HepG2 (cell line): ENCODE data around the gene MYO7A. TPM values are rescaled to one million over a fixed set of nuclear protein-coding genes. Genes with fewer than 3 reads are reported as not detected.

Experiments
- ATAC-seq: fragments of 200-7000 bp; cut with Tn5 transposase; 3 replicates; pipeline ENCODE4 v1.9.1; 2020; ENCODE audit warnings: mild to moderate bottlenecking, moderate library complexity
- BruUV-seq: library from RNA; stranded (reverse); fragments of 400-500 nt; replicated peaks from 2 replicates; lab custom pipeline; 2021; lab: Mats Ljungman, UMichigan
- CTCF ChIA-PET: fragments of 300-600 bp; formaldehyde crosslinking; extraction: SDS; loops from one replicate; lab custom pipeline; 2021; ENCODE audit warnings: low total read pairs, inconsistent platforms, low intra/inter-chr PET ratio; lab: Yijun Ruan, JAX
- POLR2A ChIA-PET: fragments of 350-600 bp; sonication (Branson Sonifier 250); formaldehyde crosslinking; loops from one replicate; lab custom pipeline; 2020; ENCODE audit warnings: antibody characterized with exemption, inconsistent platforms; lab: Yijun Ruan, JAX
- DNase-seq: peaks from one replicate; pipeline ENCODE4 v3.0.0-alpha.2; 2015; ENCODE audit warnings: low spot score
- FAIRE-seq: peaks from 3 replicates; lab custom pipeline; 2011; peaks lifted over from hg19 to GRCh38; lab: Jason Lieb, UNC
- H2AFZ ChIP-seq: one replicate; pipeline ENCODE4 v1.6.1; 2011; ENCODE audit warnings: low read length, inconsistent platforms
- H3K27ac ChIP-seq: fragments of 300-600 bp; 3 replicates; pipeline ENCODE4 v1.8.0; 2011; ENCODE audit warnings: mixed run types, mild to moderate bottlenecking, mixed read lengths, low read length, inconsistent platforms; ENCODE audit not compliant: insufficient read depth; ENCODE audit errors: extremely low read length
- H3K27me3 ChIP-seq, 2 experiments: fragments of 200-600 bp in 1 of 2; 2 replicates in 1 of 2; 3 replicates in 1 of 2; pipeline versions ENCODE4 v1.6.0 to v1.8.0; 2011; ENCODE audit warnings: low read length in 2 of 2, mild to moderate bottlenecking in 2 of 2, moderate library complexity in 2 of 2, inconsistent platforms in 1 of 2; ENCODE audit not compliant: insufficient read depth in 2 of 2, control insufficient read depth in 1 of 2
- H3K36me3 ChIP-seq, 2 experiments: fragments of 200-600 bp in 1 of 2; replicated peaks in 1 of 2; 2 replicates in 1 of 2; 3 replicates in 1 of 2; pipeline versions ENCODE4 v1.5.1 to v1.8.0; 2011; ENCODE audit warnings: low read length in 2 of 2, inconsistent platforms in 1 of 2; ENCODE audit not compliant: insufficient read depth in 2 of 2, control insufficient read depth in 1 of 2
- H3K4me1 ChIP-seq: 2 replicates; pipeline ENCODE4 v1.5.1; 2012; ENCODE audit warnings: low read length, inconsistent platforms; ENCODE audit not compliant: insufficient read depth
- H3K4me2 ChIP-seq: 2 replicates; pipeline ENCODE4 v1.6.0; 2011; ENCODE audit warnings: low read depth, low read length, inconsistent platforms
- H3K4me3 ChIP-seq, 3 experiments: fragments of 200-600 bp in 1 of 3; sonication (generic), shearing (Covaris generic) in 1 of 3; replicated peaks in 1 of 3; 2 replicates each; pipeline ENCODE4 v1.5.1; 2011 to 2016; ENCODE audit warnings: low read length in 3 of 3, inconsistent platforms in 2 of 3, low read depth in 2 of 3, mild to moderate bottlenecking in 2 of 3, control low read depth in 1 of 3, mixed read lengths in 1 of 3; ENCODE audit not compliant: insufficient read depth in 1 of 3
- H3K79me2 ChIP-seq: one replicate; pipeline ENCODE4 v1.6.1; 2011; ENCODE audit warnings: low read length, inconsistent platforms; ENCODE audit not compliant: insufficient read depth
- H3K9ac ChIP-seq: 2 replicates; pipeline ENCODE4 v1.6.0; 2011; ENCODE audit warnings: mild to moderate bottlenecking, low read depth, low read length, inconsistent platforms; ENCODE audit not compliant: insufficient read depth
- H3K9me3 ChIP-seq: 2 replicates; pipeline ENCODE4 v1.5.1; 2012; ENCODE audit warnings: mild to moderate bottlenecking, low read length
- H4K20me1 ChIP-seq: 2 replicates; pipeline ENCODE4 v1.6.0; 2011; ENCODE audit warnings: inconsistent platforms, mild to moderate bottlenecking, low read length, moderate library complexity; ENCODE audit not compliant: insufficient read depth
- ATRX ChIP-seq: sonication (generic); formaldehyde crosslinking; IDR thresholded peaks from 2 replicates; pipeline ENCODE4 v1.4.0; 2020; ENCODE audit warnings: missing genetic modification reagents, borderline replicate concordance
- FLYWCH1 ChIP-seq: sonication (generic); formaldehyde crosslinking; IDR thresholded peaks from 2 replicates; pipeline ENCODE4 v1.8.1; 2023; ENCODE audit warnings: mild to moderate bottlenecking, missing genetic modification reagents
- HNF4G ChIP-seq, 2 experiments: sonication (generic) in 1 of 2; formaldehyde crosslinking in 1 of 2; IDR thresholded peaks; 2 replicates each; pipeline versions ENCODE4 v1.4.0 to v1.6.1; 2011 to 2020; ENCODE audit warnings: borderline replicate concordance in 2 of 2, low read depth in 2 of 2, mild to moderate bottlenecking in 2 of 2, low read length in 1 of 2, missing genetic modification reagents in 1 of 2, moderate library complexity in 1 of 2
- MED13 ChIP-seq: sonication (generic); formaldehyde crosslinking; IDR thresholded peaks from 2 replicates; pipeline ENCODE4 v1.5.0; 2020; ENCODE audit warnings: missing genetic modification reagents
- POLR2AphosphoS5 ChIP-seq: IDR thresholded peaks from 2 replicates; pipeline ENCODE4 v1.6.1; 2012; ENCODE audit warnings: low read depth, low read length
- SAFB2 ChIP-seq: sonication (generic); formaldehyde crosslinking; IDR thresholded peaks from 2 replicates; pipeline ENCODE4 v1.5.1; 2020; ENCODE audit warnings: missing genetic modification reagents, low read depth, mild to moderate bottlenecking, borderline replicate concordance
- SP1 ChIP-seq, 2 experiments: fragments of 450-650 bp in 1 of 2; sonication (generic) in 1 of 2; formaldehyde crosslinking in 1 of 2; IDR thresholded peaks; 2 replicates each; pipeline versions ENCODE4 v1.4.0 to v1.6.1; 2016 to 2020; ENCODE audit warnings: missing genetic modification reagents in 1 of 2
- ZNF207 ChIP-seq: fragments of 450-650 bp; IDR thresholded peaks from 2 replicates; pipeline ENCODE4 v1.6.1; 2016; ENCODE audit warnings: antibody characterized with exemption, borderline replicate concordance
- ZNF256 ChIP-seq: sonication (generic); formaldehyde crosslinking; conservative IDR thresholded peaks from 2 replicates; pipeline ENCODE4 v1.4.0; 2020; ENCODE audit warnings: missing genetic modification reagents
- ZNF280D ChIP-seq: sonication (generic); formaldehyde crosslinking; IDR thresholded peaks from 2 replicates; pipeline ENCODE4 v1.5.1; 2020; ENCODE audit warnings: mild to moderate bottlenecking, missing genetic modification reagents
- ZNF383 ChIP-seq: sonication (generic); formaldehyde crosslinking; IDR thresholded peaks from 2 replicates; pipeline ENCODE4 v1.4.0; 2020; ENCODE audit warnings: missing genetic modification reagents, mild to moderate bottlenecking, borderline replicate concordance
- ZNF605 ChIP-seq: sonication (generic); formaldehyde crosslinking; IDR thresholded peaks from 2 replicates; pipeline ENCODE4 v1.8.0; 2022; ENCODE audit warnings: mild to moderate bottlenecking, missing genetic modification reagents
- ZNF678 ChIP-seq: sonication (generic); formaldehyde crosslinking; IDR thresholded peaks from 2 replicates; pipeline ENCODE4 v1.4.0; 2020; ENCODE audit warnings: mild to moderate bottlenecking, missing genetic modification reagents
- ZNF777 ChIP-seq: sonication (generic); formaldehyde crosslinking; IDR thresholded peaks from 2 replicates; pipeline ENCODE4 v1.4.0; 2020; ENCODE audit warnings: missing genetic modification reagents
- WGBS: methylation state at CpG from one replicate; pipeline ENCODE4 v1.1.6; 2017; ENCODE audit warnings: low lambda C conversion rate; 5-methylcytosine and 5-hydroxymethylcytosine counted together
- in situ Hi-C: cut with HindIII; loops from 2 replicates; pipeline ENCODE4 v1.10.0; 2017; ENCODE audit warnings: low pct_unique_long_range_greater_than_20kb; ENCODE audit not compliant: extremely low pct_ligation_motif_present
- intact Hi-C: fragments of 100-400 bp; cut with micrococcal nuclease; formaldehyde crosslinking; loops from one replicate; pipeline ENCODE4 v1.10.0; 2022; ENCODE audit not compliant: unreplicated experiment
- polyA plus RNA-seq, 8 experiments: library from polyadenylated mRNA; depleted of rRNA in 3 of 8; stranded (reverse) in 7 of 8; unstranded in 1 of 8; fragments of >200 nt; fragmentation: Illumina TruSeq in 4 of 8; extraction: Trizol in 4 of 8; gene quantifications; 2 replicates each; pipeline versions ENCODE4 v1.2.1 to v1.2.3, GENCODE V29; 2011 to 2016; ENCODE audit warnings: low read depth in 4 of 8, missing spikeins in 1 of 8, mixed read lengths in 1 of 8; ENCODE audit not compliant: insufficient read depth in 1 of 8
- total RNA-seq, 5 experiments: library from RNA; depleted of rRNA; stranded (reverse); fragments of >200 nt; fragmentation: Illumina TruSeq; extraction: Trizol; gene quantifications; 2 replicates each; pipeline ENCODE4 v1.2.3, GENCODE V29; 2016; ENCODE audit warnings: low read depth in 1 of 5
- TF ChIP-seq, protein P1 (sequence below): sonication (generic); formaldehyde crosslinking; IDR thresholded peaks from 2 replicates; pipeline ENCODE4 v1.8.1; 2022; ENCODE audit warnings: low read depth, mild to moderate bottlenecking, missing genetic modification reagents
- TF ChIP-seq, protein P2 (sequence below): sonication (generic); formaldehyde crosslinking; IDR thresholded peaks from 2 replicates; pipeline ENCODE4 v1.5.0; 2020; ENCODE audit warnings: missing genetic modification reagents

MYO7A gene
- total and polyA plus RNA-seq, 2 of the 13 experiments (the other 11 are each of a cell fraction or from before 2014, with no cell fraction given): 7.5 to 10.0 TPM

DNA sequence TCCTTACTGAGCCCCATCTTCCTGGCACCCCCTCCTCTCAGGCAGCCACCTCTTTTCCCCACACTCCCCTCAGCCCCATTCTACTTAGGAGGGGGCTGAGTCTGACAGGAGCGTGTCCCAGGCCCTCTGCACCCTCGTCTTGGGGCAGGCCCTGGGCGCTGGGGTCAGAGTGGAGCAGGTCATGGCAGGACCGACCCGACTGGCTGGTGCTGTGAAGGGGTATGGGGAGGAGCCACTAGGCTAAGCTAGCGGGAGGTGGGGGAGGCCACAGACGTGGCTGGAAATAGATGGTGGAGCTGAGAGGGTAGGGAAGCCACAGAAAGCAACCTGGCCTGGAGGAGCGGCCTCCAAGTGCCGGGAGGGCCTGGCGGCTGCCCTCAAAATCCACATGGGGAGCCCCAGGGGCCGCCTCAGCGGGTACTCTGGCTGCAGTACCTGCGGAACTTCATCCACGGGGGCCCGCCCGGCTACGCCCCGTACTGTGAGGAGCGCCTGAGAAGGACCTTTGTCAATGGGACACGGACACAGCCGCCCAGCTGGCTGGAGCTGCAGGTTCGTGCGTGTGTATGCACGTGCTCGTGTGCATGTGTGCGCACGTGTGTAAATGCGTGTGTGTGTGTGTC, 61.7 kb downstream of the MYO7A start:
- H4K20me1 ChIP-seq: no peaks in the 10 kb centered on the region
- intact Hi-C loops: loop anchor here (2.0 to 10.0 kb wide), 2 partner anchors 17 to 185 kb away; no protein-coding TSS in a partner anchor
- H3K27ac ChIP-seq: no peak overlapping the region
- H3K9me3 ChIP-seq: 0 out of 2 replicates have a peak, but pooled peaks cover 4% of the 10 kb centered on the region
- no peaks in the 10 kb centered on the region for H3K36me3 ChIP-seq
- FAIRE-seq (no peak), DNase-seq (no peak), ATAC-seq (no peak)
- H3K4me2 ChIP-seq: no peak overlapping the region
- no TSS peak for BruUV-seq
- no peak overlapping the region for H2AFZ ChIP-seq
- H3K9ac ChIP-seq: no peak overlapping the region
- CTCF ChIA-PET: interaction anchor here (3.7 kb wide), 1 partner anchor 62 kb away, joined by 150 read pairs; the partner anchor contains the start of gene MYO7A
- 87% methylated on average over 8 of the region's 28 CpGs for WGBS
- in situ Hi-C loops: loop anchor here (5.0 kb wide), 1 partner anchor 62 kb away; the partner anchor contains the start of gene MYO7A
- H3K4me1 ChIP-seq: no peaks in the 10 kb centered on the region
- H3K4me3 ChIP-seq: no peak overlapping the region
- H3K27me3 ChIP-seq: no peaks in the 10 kb centered on the region
- POLR2A ChIA-PET: no interaction called here
- H3K79me2 ChIP-seq: no peaks in the 10 kb centered on the region
- TF ChIP-seq SAFB2 (CRISPR knock-in tag): no peak
- no peak for TF ChIP-seq POLR2AphosphoS5
- no peak for TF ChIP-seq ZNF777 (CRISPR knock-in tag)
- TF ChIP-seq FLYWCH1 (CRISPR knock-in tag): no peak
- TF ChIP-seq ZNF280D (CRISPR knock-in tag): no peak
- TF ChIP-seq SP1 (IDR thresholded peaks at IDR 0.05): no peak
- no peak for TF ChIP-seq SP1 (CRISPR knock-in tag; IDR thresholded peaks at IDR 0.05)
- no peak for TF ChIP-seq ZNF207
- no peak for TF ChIP-seq ZNF383 (CRISPR knock-in tag)
- TF ChIP-seq ZNF605: no peak
- no peak for TF ChIP-seq ZNF256 (CRISPR knock-in tag)
- TF ChIP-seq, protein P1, sequence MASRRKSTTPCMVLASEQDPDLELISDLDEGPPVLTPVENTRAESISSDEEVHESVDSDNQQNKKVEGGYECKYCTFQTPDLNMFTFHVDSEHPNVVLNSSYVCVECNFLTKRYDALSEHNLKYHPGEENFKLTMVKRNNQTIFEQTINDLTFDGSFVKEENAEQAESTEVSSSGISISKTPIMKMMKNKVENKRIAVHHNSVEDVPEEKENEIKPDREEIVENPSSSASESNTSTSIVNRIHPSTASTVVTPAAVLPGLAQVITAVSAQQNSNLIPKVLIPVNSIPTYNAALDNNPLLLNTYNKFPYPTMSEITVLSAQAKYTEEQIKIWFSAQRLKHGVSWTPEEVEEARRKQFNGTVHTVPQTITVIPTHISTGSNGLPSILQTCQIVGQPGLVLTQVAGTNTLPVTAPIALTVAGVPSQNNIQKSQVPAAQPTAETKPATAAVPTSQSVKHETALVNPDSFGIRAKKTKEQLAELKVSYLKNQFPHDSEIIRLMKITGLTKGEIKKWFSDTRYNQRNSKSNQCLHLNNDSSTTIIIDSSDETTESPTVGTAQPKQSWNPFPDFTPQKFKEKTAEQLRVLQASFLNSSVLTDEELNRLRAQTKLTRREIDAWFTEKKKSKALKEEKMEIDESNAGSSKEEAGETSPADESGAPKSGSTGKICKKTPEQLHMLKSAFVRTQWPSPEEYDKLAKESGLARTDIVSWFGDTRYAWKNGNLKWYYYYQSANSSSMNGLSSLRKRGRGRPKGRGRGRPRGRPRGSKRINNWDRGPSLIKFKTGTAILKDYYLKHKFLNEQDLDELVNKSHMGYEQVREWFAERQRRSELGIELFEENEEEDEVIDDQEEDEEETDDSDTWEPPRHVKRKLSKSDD (CRISPR knock-in tag): no peak
- TF ChIP-seq ATRX (CRISPR knock-in tag): no peak
- no peak for TF ChIP-seq HNF4G (IDR thresholded peaks at IDR 0.05; ENCODE audit: borderline replicate concordance, low read depth, low read length)
- TF ChIP-seq HNF4G (CRISPR knock-in tag; IDR thresholded peaks at IDR 0.05; ENCODE audit: borderline replicate concordance, low read depth): no peak
- TF ChIP-seq MED13 (CRISPR knock-in tag): no peak
- TF ChIP-seq, protein P2, sequence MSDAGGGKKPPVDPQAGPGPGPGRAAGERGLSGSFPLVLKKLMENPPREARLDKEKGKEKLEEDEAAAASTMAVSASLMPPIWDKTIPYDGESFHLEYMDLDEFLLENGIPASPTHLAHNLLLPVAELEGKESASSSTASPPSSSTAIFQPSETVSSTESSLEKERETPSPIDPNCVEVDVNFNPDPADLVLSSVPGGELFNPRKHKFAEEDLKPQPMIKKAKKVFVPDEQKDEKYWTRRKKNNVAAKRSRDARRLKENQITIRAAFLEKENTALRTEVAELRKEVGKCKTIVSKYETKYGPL (CRISPR knock-in tag): no peak
- no peak for TF ChIP-seq ZNF678 (CRISPR knock-in tag)
